Activated T-helper 1 cell treated with Interleukin-2 at 50 U/mL for 16 hours (primary cell): ENCODE results near the gene FBXW11.

Source experiments
- DNase-seq: peaks from one replicate; pipeline ENCODE4 v3.0.0-alpha.2; 2020; ENCODE audit warnings: low read depth

Gene FBXW11

GRCh38 chr5:171841984-171842776, 164.3 kb downstream of the FBXW11 start:
- no peak for DNase-seq

- no peak for DNase-seq
These were observed 165.5 kb downstream of the FBXW11 start for GRCh38 chr5:171840711-171841522.

- DNase-seq: no peak
These were observed 166.4 kb downstream of the FBXW11 start for GRCh38 chr5:171840066-171840465.

DNA sequence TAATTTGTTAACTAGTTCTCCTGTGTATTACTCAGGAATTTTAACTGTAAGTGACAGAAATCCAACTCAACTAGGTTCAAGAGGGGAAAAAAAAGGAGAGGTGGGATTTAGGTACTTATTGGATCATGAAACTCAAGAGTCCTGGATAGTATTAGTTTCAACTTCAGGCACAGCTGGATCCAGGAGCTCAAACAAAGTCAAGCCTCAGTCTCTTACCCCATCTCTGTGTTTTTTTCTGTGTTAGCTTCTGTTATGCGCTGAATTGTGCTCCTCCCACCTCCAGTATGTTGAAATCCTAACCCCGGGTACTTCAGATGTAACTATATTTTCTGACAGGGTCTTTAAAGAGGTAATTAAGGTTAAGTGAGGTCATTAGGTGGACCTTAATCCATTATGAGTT, 167.3 kb downstream of the FBXW11 start:
- no peak for DNase-seq

GRCh38 chr5:171838066-171838465, 168.4 kb downstream of the FBXW11 start:
- no peak for DNase-seq

GRCh38 chr5:171837522-171837921, 168.9 kb downstream of the FBXW11 start:
- DNase-seq: no peak

DNA sequence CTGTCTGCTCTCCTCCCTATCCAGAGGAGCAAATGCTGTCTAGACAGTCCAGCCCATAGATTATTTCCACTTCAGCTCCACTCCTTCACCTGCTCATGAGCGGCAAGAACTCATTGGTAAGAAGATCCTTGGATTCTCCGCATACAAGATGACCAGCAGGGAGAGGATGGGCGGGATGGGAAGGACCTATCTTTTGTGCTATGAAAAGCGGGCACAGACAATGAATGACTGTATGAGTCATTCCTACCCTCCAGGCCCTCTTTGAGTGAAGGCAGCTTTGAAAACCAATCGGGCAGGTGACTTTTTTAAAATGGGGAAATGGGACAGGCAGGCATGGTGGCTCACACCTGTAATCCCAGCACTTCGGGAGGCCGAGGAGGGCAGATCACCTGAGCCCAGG, 171.4 kb downstream of the FBXW11 start:
- DNase-seq: no peak

GRCh38 chr5:171834461-171834860, 172.0 kb downstream of the FBXW11 start:
- no peak for DNase-seq

GRCh38 chr5:171832775-171833174, 173.7 kb downstream of the FBXW11 start:
- no peak for DNase-seq

- DNase-seq: no peak
These were observed 175.8 kb downstream of the FBXW11 start for GRCh38 chr5:171830686-171831085.

GRCh38 chr5:171827162-171827561, 179.3 kb downstream of the FBXW11 start:
- DNase-seq: no peak

GRCh38 chr5:171826132-171826531, 180.3 kb downstream of the FBXW11 start:
- DNase-seq: no peak

DNA sequence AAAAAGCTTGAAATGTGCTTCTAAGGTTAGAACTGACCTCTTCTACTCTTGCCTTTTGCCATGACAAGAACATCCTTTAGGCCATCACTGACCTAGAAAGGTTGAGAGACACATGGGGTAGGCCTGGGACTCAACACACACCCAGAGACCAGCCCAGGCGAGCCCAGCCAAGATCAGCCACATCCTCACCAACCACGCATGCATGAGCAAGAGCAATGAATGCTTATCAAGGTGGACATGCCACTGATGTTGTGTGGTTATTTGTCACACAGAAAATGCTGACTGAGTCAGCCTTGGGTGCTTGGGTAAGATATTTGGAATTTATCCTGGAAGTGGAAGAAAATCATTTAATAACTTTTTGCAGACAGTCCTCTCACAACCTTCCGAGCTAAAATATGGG, 181.4 kb downstream of the FBXW11 start:
- no peak for DNase-seq

DNA sequence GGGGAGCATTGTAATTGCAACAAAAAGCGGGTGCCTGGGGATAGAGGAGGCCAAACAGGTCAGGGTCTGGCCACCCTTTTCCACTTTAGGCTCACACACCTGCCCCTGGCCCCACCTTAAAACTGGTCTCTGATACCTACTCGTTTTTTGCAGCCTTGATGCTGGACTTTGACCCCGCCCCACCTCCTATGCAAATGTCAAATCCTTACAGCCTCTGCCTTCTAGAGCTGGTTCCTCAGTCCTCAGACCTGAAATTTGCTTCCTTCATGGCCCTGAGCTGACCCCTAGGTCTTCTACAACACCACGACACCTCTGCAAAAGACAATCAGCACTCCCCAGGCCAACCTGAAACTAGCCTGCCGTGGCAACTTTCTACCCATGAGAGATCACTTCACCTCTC, 183.2 kb downstream of the FBXW11 start:
- no peak for DNase-seq

DNA sequence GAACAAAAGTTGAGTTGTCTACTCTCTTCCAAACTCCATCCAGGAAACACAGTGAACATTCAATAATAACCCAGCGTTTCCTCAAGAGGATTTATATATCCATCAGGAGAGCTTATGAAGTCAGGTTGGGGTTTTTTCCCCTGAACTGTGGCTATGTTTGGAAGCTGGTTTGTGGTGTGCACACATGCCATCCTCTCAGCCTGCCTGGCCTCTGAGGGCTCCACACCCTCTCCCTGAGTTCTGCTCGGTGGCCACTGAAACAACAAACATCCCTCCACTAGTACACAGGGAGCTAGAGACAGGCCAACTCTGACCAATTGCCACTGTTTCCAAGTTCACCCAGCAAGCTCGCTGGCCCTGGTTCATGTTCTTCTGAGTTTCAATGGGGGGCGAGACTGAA, 185.2 kb downstream of the FBXW11 start:
- no peak for DNase-seq

DNA sequence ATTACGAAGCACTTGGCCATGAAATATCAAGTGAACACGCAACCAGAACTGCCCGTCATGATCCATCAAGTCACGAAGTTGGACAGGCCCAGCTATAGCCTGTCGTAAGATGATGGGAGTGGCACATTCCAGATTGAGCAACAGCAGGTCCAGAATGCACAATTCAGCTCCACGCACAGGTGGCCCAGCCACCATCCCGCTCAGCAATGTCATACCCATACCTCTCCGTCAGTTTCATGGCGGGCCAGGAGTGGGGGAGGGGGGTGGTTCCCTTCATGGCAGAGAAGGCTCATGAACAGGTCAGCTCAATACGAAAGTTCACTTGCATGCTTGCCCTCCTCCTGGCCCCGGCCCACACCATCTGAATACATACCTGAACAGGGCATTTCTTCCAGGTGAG, 185.9 kb downstream of the FBXW11 start:
- DNase-seq: no peak

GRCh38 chr5:171816666-171817065, 189.8 kb downstream of the FBXW11 start:
- no peak for DNase-seq

DNA sequence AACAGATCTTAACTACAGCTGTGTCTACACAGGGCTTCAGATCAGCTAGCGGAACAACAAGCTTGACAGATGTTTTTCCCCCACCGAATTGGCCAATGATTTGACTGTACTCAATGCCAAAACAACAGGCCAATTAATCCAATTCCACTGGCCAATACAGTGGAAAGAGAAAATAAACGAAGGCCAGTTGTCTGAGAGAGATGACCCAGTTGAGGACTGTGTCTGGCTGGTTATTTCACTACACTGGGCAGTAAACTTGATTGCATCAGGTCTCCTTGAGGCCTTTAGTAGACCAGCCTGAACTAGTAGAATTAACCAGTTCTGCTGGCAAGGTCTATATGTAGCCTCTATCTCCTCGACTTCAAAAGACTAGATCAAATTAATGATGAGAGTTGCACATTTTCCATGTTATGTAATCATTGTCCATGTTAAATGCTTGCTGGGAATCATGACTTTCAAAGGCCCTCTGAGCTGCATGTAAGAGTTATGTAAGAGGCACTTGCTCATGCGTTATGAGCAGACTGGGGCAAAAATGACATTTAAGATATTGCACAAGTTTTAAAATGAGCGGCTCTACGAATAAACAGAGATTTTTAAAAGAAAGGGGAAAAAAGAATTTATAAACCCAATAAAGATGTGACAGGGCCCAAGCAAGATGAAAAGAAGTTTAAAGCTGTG, 192.5 kb downstream of the FBXW11 start:
- DNase-seq: no peak

DNA sequence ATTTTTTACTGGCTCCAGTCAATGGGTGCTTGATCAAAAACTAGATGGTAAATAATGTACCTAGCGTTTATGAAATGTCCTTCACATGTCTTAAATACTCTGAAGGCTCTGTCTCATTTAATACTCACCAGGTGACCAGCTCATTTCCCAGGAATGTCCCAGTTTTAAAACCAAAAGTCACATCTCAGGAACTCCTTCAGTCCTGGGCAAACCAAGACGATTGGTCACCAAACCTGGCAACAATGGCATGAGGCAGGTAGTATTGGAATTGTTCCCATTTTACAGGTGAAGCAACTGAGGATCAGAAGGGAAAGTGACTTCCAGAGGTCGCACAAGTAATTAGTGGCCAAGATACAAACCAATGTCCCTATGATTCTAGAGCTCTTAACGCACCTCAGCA, 193.2 kb downstream of the FBXW11 start:
- DNase-seq: no peak
